Upper lobe of right lung (tissue), 1 donor: ENCODE measurements around the gene PLXNA4. TPM values are rescaled to one million over a fixed set of nuclear protein-coding genes. Genes with fewer than 3 reads are reported as not detected.

Source experiments
- ATAC-seq: fragments of 200-7000 bp; cut with Tn5 transposase; one replicate; pipeline ENCODE4 v1.9.1; 2020; ENCODE audit warnings: mild to moderate bottlenecking, moderate library complexity
- DNase-seq: peaks from one replicate; pipeline ENCODE4 v3.0.0-alpha.2; 2020
- H3K27ac ChIP-seq: fragments of 200-600 bp; one replicate; pipeline ENCODE4 v1.8.0; 2022
- H3K27me3 ChIP-seq: fragments of 200-600 bp; one replicate; pipeline ENCODE4 v1.8.0; 2022; ENCODE audit warnings: mild to moderate bottlenecking
- H3K36me3 ChIP-seq: fragments of 200-600 bp; one replicate; pipeline ENCODE4 v1.8.0; 2022
- H3K4me1 ChIP-seq: fragments of 200-600 bp; one replicate; pipeline ENCODE4 v1.8.0; 2022
- H3K4me3 ChIP-seq: fragments of 200-600 bp; one replicate; pipeline ENCODE4 v1.8.0; 2022; ENCODE audit warnings: mild to moderate bottlenecking
- H3K9me3 ChIP-seq: fragments of 200-600 bp; one replicate; pipeline ENCODE4 v1.8.0; 2022
- CTCF ChIP-seq: fragments of 200-600 bp; IDR thresholded peaks from one replicate; pipeline ENCODE4 v1.8.0; 2022; ENCODE audit warnings: antibody characterized with exemption
- intact Hi-C: fragments of 100-400 bp; cut with DNase I; formaldehyde crosslinking; loops from one replicate; pipeline ENCODE4 v1.11.0; 2022
- total RNA-seq: library from RNA; stranded (reverse); fragmentation: NEBNext Ultra II Directional; extraction: Animal tissue kit (Norgen Biotek cat#: 25700); gene quantifications from one replicate; pipeline ENCODE4 v1.2.1, GENCODE V29; 2021
- donor health status: DM: no; HTN: yes; CAD: no; lungs with severe emphysema.

The PLXNA4 gene
- total RNA-seq, 1 donor from 2014 or later: 7.2 TPM

GRCh38 chr7:132291481-132291880 is 284.8 kb downstream of the PLXNA4 start:
- TF ChIP-seq CTCF: no peak
- no peak for DNase-seq
- no peaks in the 10 kb centered on the region for H3K4me1 ChIP-seq
- no peaks in the 10 kb centered on the region for H3K36me3 ChIP-seq
- H3K9me3 ChIP-seq: no peaks in the 10 kb centered on the region
- no peak for ATAC-seq
- no peak overlapping the region for H3K27ac ChIP-seq
- no peak overlapping the region for H3K4me3 ChIP-seq
- H3K27me3 ChIP-seq: no peaks in the 10 kb centered on the region
- intact Hi-C loops: no loop called here

- no peak overlapping the region for H3K27ac ChIP-seq
- ATAC-seq: no peak
- no peaks in the 10 kb centered on the region for H3K36me3 ChIP-seq
- no peaks in the 10 kb centered on the region for H3K27me3 ChIP-seq
- H3K4me3 ChIP-seq: no peak overlapping the region
- no peaks in the 10 kb centered on the region for H3K9me3 ChIP-seq
- no peak for TF ChIP-seq CTCF
- DNase-seq: no peak
- intact Hi-C loops: no loop called here
- no peaks in the 10 kb centered on the region for H3K4me1 ChIP-seq
Observed at GRCh38 chr7:132290021-132290420, 286.2 kb downstream of the PLXNA4 start.

- no peaks in the 10 kb centered on the region for H3K27me3 ChIP-seq
- H3K9me3 ChIP-seq: no peaks in the 10 kb centered on the region
- ATAC-seq: no peak
- no peaks in the 10 kb centered on the region for H3K36me3 ChIP-seq
- H3K4me3 ChIP-seq: no peak overlapping the region
- H3K27ac ChIP-seq: no peak overlapping the region
- H3K4me1 ChIP-seq: no peaks in the 10 kb centered on the region
- intact Hi-C loops: no loop called here
- DNase-seq: no peak
- no peak for TF ChIP-seq CTCF
Observed at GRCh38 chr7:132286836-132287235, 289.4 kb downstream of the PLXNA4 start.

GRCh38 chr7:132280335-132280734 is 295.9 kb downstream of the PLXNA4 start:
- no peak overlapping the region for H3K27ac ChIP-seq
- no peaks in the 10 kb centered on the region for H3K9me3 ChIP-seq
- intact Hi-C loops: no loop called here
- DNase-seq (no peak), ATAC-seq (no peak)
- no peaks in the 10 kb centered on the region for H3K4me1 ChIP-seq
- TF ChIP-seq CTCF: no peak
- H3K27me3 ChIP-seq: no peaks in the 10 kb centered on the region
- H3K36me3 ChIP-seq: no peaks in the 10 kb centered on the region
- no peak overlapping the region for H3K4me3 ChIP-seq

GRCh38 chr7:132279718-132280117 is 296.6 kb downstream of the PLXNA4 start:
- no peak for DNase-seq
- H3K9me3 ChIP-seq: no peaks in the 10 kb centered on the region
- H3K27me3 ChIP-seq: no peaks in the 10 kb centered on the region
- H3K4me1 ChIP-seq: no peaks in the 10 kb centered on the region
- H3K27ac ChIP-seq: no peak overlapping the region
- intact Hi-C loops: no loop called here
- no peak overlapping the region for H3K4me3 ChIP-seq
- TF ChIP-seq CTCF: no peak
- no peaks in the 10 kb centered on the region for H3K36me3 ChIP-seq
- no peak for ATAC-seq

- no peak for ATAC-seq
- DNase-seq: no peak
- TF ChIP-seq CTCF: no peak
- Histone ChIP-seq H3K4me1 (no peaks in the 10 kb centered on the region), H3K27ac (no peak overlapping the region), H3K27me3 (no peaks in the 10 kb centered on the region), H3K9me3 (no peaks in the 10 kb centered on the region), H3K4me3 (no peak overlapping the region), H3K36me3 (no peaks in the 10 kb centered on the region)
- intact Hi-C loops: no loop called here
Observed at GRCh38 chr7:132276976-132277725, 299.1 kb downstream of the PLXNA4 start.
